Activated CD4-positive, alpha-beta memory T cell treated with anti-CD3 and anti-CD28 coated beads, Interleukin-2, amount 10 ng/mL, durations not matched to agents 7 days and 5 days (primary cell): ENCODE data around the gene CRIP1. TPM values are rescaled to one million over a fixed set of nuclear protein-coding genes. Genes with fewer than 3 reads are reported as not detected.

Source experiments
- CTCF ChIA-PET: fragments of 350-600 bp; sonication (Branson Sonifier 250); formaldehyde crosslinking; loops from one replicate; lab custom pipeline; 2021; ENCODE audit warnings: antibody characterized with exemption, inconsistent platforms; lab: Charles Lee
- POLR2A ChIA-PET: fragments of 350-600 bp; sonication (Branson Sonifier 250); formaldehyde crosslinking; loops from one replicate; lab custom pipeline; 2021; ENCODE audit warnings: antibody characterized with exemption; lab: Charles Lee
- DNase-seq: peaks from one replicate; pipeline ENCODE4 v3.0.0-alpha.2; 2020
- H3K27ac Mint-ChIP-seq: one replicate; pipeline ENCODE4 v1.8.0; 2021; ENCODE audit warnings: mild to moderate bottlenecking, mixed read lengths
- H3K27me3 Mint-ChIP-seq: one replicate; pipeline ENCODE4 v1.8.0; 2021; ENCODE audit warnings: mixed read lengths
- H3K36me3 Mint-ChIP-seq: one replicate; pipeline ENCODE4 v1.8.0; 2021; ENCODE audit warnings: low read depth, mixed read lengths
- H3K4me1 Mint-ChIP-seq: one replicate; pipeline ENCODE4 v1.8.0; 2021; ENCODE audit warnings: mixed read lengths
- H3K4me3 Mint-ChIP-seq: one replicate; pipeline ENCODE4 v1.8.0; 2021; ENCODE audit warnings: mild to moderate bottlenecking, mixed read lengths
- H3K9me3 Mint-ChIP-seq: one replicate; pipeline ENCODE4 v1.8.0; 2021; ENCODE audit warnings: mixed read lengths
- total RNA-seq, 2 experiments: library from RNA; stranded (reverse); gene quantifications; one replicate each; pipeline ENCODE4 v1.2.3, GENCODE V29; 2021

Gene CRIP1
- total RNA-seq, 2 experiments from 2014 or later = 875 to 883 TPM

GRCh38 chr14:105467942-105468471 lies 18.7 kb upstream of the CRIP1 start:
- POLR2A ChIA-PET = interaction anchor here (1.6 kb wide), 1 partner anchor 22 kb away, joined by 6 read pairs; no protein-coding TSS in a partner anchor
- no peaks in the 10 kb centered on the region for H3K36me3 Mint-ChIP-seq
- no peak for DNase-seq
- no peaks in the 10 kb centered on the region for H3K9me3 Mint-ChIP-seq
- H3K27me3 Mint-ChIP-seq = no peaks in the 10 kb centered on the region
- no peak overlapping the region for H3K4me3 Mint-ChIP-seq
- no peak overlapping the region for H3K27ac Mint-ChIP-seq
- CTCF ChIA-PET = interaction anchor here (1.4 to 1.6 kb wide), 2 partner anchors 13 to 22 kb away, joined by 4 to 7 read pairs; no protein-coding TSS in a partner anchor
- H3K4me1 Mint-ChIP-seq = no peaks in the 10 kb centered on the region

GRCh38 chr14:105468621-105469241 lies 18.0 kb upstream of the CRIP1 start:
- no peaks in the 10 kb centered on the region for H3K27me3 Mint-ChIP-seq
- peaks cover 5% of the 10 kb centered on the region for H3K4me1 Mint-ChIP-seq
- H3K9me3 Mint-ChIP-seq = no peaks in the 10 kb centered on the region
- DNase-seq = no peak
- CTCF ChIA-PET = interaction anchor here (1.6 kb wide), 1 partner anchor 21 kb away, joined by 7 read pairs; no protein-coding TSS in a partner anchor
- H3K4me3 Mint-ChIP-seq = no peak overlapping the region
- POLR2A ChIA-PET = interaction anchor here (1.6 kb wide), 1 partner anchor 21 kb away, joined by 6 read pairs; no protein-coding TSS in a partner anchor
- no peaks in the 10 kb centered on the region for H3K36me3 Mint-ChIP-seq
- H3K27ac Mint-ChIP-seq = no peak overlapping the region

- Mint-ChIP-seq H3K4me3 (no peak overlapping the region), H3K4me1 (peaks cover 7% of the 10 kb centered on the region), H3K27ac (no peak overlapping the region), H3K27me3 (no peaks in the 10 kb centered on the region), H3K36me3 (no peaks in the 10 kb centered on the region), H3K9me3 (no peaks in the 10 kb centered on the region)
- CTCF ChIA-PET = interaction anchor here (2.7 kb wide), 1 partner anchor 11 kb away, joined by 12 read pairs; no protein-coding TSS in a partner anchor
- DNase-seq = no peak
- POLR2A ChIA-PET = interaction anchor here (1.6 to 4.1 kb wide), 2 partner anchors 12 to 20 kb away, joined by 6 to 15 read pairs; no protein-coding TSS in a partner anchor
Observed at GRCh38 chr14:105469456-105470349, 17.0 kb upstream of the CRIP1 start.

GRCh38 chr14:105470350-105471296 lies 16.1 kb upstream of the CRIP1 start:
- no peaks in the 10 kb centered on the region for H3K9me3 Mint-ChIP-seq
- no peaks in the 10 kb centered on the region for H3K36me3 Mint-ChIP-seq
- no peak overlapping the region for H3K27ac Mint-ChIP-seq
- ChIA-PET CTCF (interaction anchor here (2.0 to 2.7 kb wide), 2 partner anchors 10 to 19 kb away, joined by 7 to 12 read pairs; no protein-coding TSS in a partner anchor), POLR2A (interaction anchor here (0.7 to 4.1 kb wide), 2 partner anchors 11 to 21 kb away, joined by 3 to 15 read pairs; no protein-coding TSS in a partner anchor)
- DNase-seq = no peak
- no peak overlapping the region for H3K4me3 Mint-ChIP-seq
- peaks cover 7% of the 10 kb centered on the region for H3K4me1 Mint-ChIP-seq
- peaks cover 4% of the 10 kb centered on the region for H3K27me3 Mint-ChIP-seq

- H3K4me3 Mint-ChIP-seq = no peak overlapping the region
- H3K27ac Mint-ChIP-seq = no peak overlapping the region
- H3K9me3 Mint-ChIP-seq = no peaks in the 10 kb centered on the region
- CTCF ChIA-PET = interaction anchor here (1.2 to 2.7 kb wide), 3 partner anchors 9 to 18 kb away, joined by 4 to 12 read pairs (median 7); no protein-coding TSS in a partner anchor
- peaks cover 12% of the 10 kb centered on the region for H3K27me3 Mint-ChIP-seq
- no peaks in the 10 kb centered on the region for H3K36me3 Mint-ChIP-seq
- POLR2A ChIA-PET = interaction anchor here (0.7 to 4.1 kb wide), 3 partner anchors 10 to 20 kb away, joined by 3 to 15 read pairs (median 7); no protein-coding TSS in a partner anchor
- peaks cover 7% of the 10 kb centered on the region for H3K4me1 Mint-ChIP-seq
- no peak for DNase-seq
Observed at GRCh38 chr14:105471297-105471821, 15.3 kb upstream of the CRIP1 start.

GRCh38 chr14:105471823-105472485 lies 14.7 kb upstream of the CRIP1 start:
- Mint-ChIP-seq H3K36me3 (no peaks in the 10 kb centered on the region), H3K9me3 (no peaks in the 10 kb centered on the region), H3K4me3 (no peak overlapping the region), H3K27me3 (peaks cover 16% of the 10 kb centered on the region), H3K4me1 (peaks cover 7% of the 10 kb centered on the region), H3K27ac (no peak overlapping the region)
- no peak for DNase-seq
- ChIA-PET POLR2A (interaction anchor here (1.6 to 4.1 kb wide), 2 partner anchors 10 to 20 kb away, joined by 7 to 15 read pairs; no protein-coding TSS in a partner anchor), CTCF (interaction anchor here (1.2 to 2.7 kb wide), 3 partner anchors 9 to 18 kb away, joined by 4 to 12 read pairs (median 7); no protein-coding TSS in a partner anchor)

- no peak overlapping the region for H3K27ac Mint-ChIP-seq
- H3K36me3 Mint-ChIP-seq = peaks cover 5% of the 10 kb centered on the region
Observed at GRCh38 chr14:105472486-105472991, 14.1 kb upstream of the CRIP1 start.

GRCh38 chr14:105473033-105473676 lies 13.5 kb upstream of the CRIP1 start:
- no peaks in the 10 kb centered on the region for H3K9me3 Mint-ChIP-seq
- peaks cover 5% of the 10 kb centered on the region for H3K36me3 Mint-ChIP-seq
- H3K27me3 Mint-ChIP-seq = peaks cover 22% of the 10 kb centered on the region
- peaks cover 11% of the 10 kb centered on the region for H3K4me1 Mint-ChIP-seq
- H3K27ac Mint-ChIP-seq = no peak overlapping the region
- DNase-seq = no peak
- ChIA-PET POLR2A (interaction anchor here (1.5 to 4.1 kb wide), 3 partner anchors 9 to 19 kb away, joined by 7 to 15 read pairs (median 7); no protein-coding TSS in a partner anchor), CTCF (interaction anchor here (1.6 kb wide), 1 partner anchor 17 kb away, joined by 5 read pairs; no protein-coding TSS in a partner anchor)
- H3K4me3 Mint-ChIP-seq = peak overlapping the region; percentile 27

More at GRCh38 chr14:105472486-105472991, 14.1 kb upstream of the CRIP1 start:
- peaks cover 22% of the 10 kb centered on the region for H3K27me3 Mint-ChIP-seq
- DNase-seq = no peak
- POLR2A ChIA-PET = interaction anchor here (1.6 to 4.1 kb wide), 2 partner anchors 9 to 19 kb away, joined by 7 to 15 read pairs; no protein-coding TSS in a partner anchor
- H3K4me1 Mint-ChIP-seq = peaks cover 11% of the 10 kb centered on the region
- CTCF ChIA-PET = interaction anchor here (1.2 to 2.7 kb wide), 3 partner anchors 8 to 17 kb away, joined by 4 to 12 read pairs (median 7); no protein-coding TSS in a partner anchor
- H3K9me3 Mint-ChIP-seq = no peaks in the 10 kb centered on the region
- H3K4me3 Mint-ChIP-seq = no peak overlapping the region

- H3K36me3 Mint-ChIP-seq = peaks cover 5% of the 10 kb centered on the region
- ChIA-PET POLR2A (interaction anchor here (1.5 to 4.1 kb wide), 2 partner anchors 8 to 16 kb away, joined by 7 to 15 read pairs; no protein-coding TSS in a partner anchor), CTCF (interaction anchor here (1.6 kb wide), 1 partner anchor 16 kb away, joined by 5 read pairs; no protein-coding TSS in a partner anchor)
- peaks cover 22% of the 10 kb centered on the region for H3K27me3 Mint-ChIP-seq
- DNase-seq = peak; percentile 84
- H3K4me3 Mint-ChIP-seq = peak overlapping the region; percentile 71
- H3K4me1 Mint-ChIP-seq = peaks cover 11% of the 10 kb centered on the region
- no peaks in the 10 kb centered on the region for H3K9me3 Mint-ChIP-seq
- no peak overlapping the region for H3K27ac Mint-ChIP-seq
Observed at GRCh38 chr14:105473677-105474482, 12.8 kb upstream of the CRIP1 start.
